Peyer's patch (tissue), 4 donors: ENCODE results near the gene TANGO2. TPM values are rescaled to one million over a fixed set of nuclear protein-coding genes. Genes with fewer than 3 reads are reported as not detected.
A peak's percentile ranks its signal among the peaks of the same experiment; 100 is the strongest.

Experiments used
- DNase-seq, 3 donors: peaks; one replicate each; pipeline ENCODE4 v3.0.0-alpha.2; 2017 to 2019
- H3K27ac ChIP-seq, 4 donors: fragments of 200-600 bp; sonication (generic); one replicate each; pipeline ENCODE4 v1.5.1; 2016 to 2019
- H3K27me3 ChIP-seq, 2 donors: fragments of 200-600 bp; sonication (generic); one replicate each; pipeline ENCODE4 v1.5.1; 2019
- H3K36me3 ChIP-seq, 3 donors: fragments of 200-600 bp; sonication (generic); one replicate each; pipeline ENCODE4 v1.5.1; 2016 to 2019
- H3K4me1 ChIP-seq, 4 donors: fragments of 200-600 bp; sonication (generic); one replicate each; pipeline ENCODE4 v1.5.1; 2016 to 2019
- H3K4me3 ChIP-seq, 4 donors: fragments of 200-600 bp; sonication (generic); 1 replicate in 3 of 4; 2 replicates in 1 of 4; pipeline ENCODE4 v1.5.1; 2016 to 2019; ENCODE audit warnings: mild to moderate bottlenecking in 1 of 4
- H3K9me3 ChIP-seq, 4 donors: fragments of 200-600 bp; sonication (generic); one replicate each; pipeline ENCODE4 v1.5.1; 2016 to 2019; ENCODE audit warnings: mild to moderate bottlenecking in 1 of 4
- CTCF ChIP-seq, 6 experiments: fragments of 450-650 bp in 4 of 6; fragments of 200-600 bp in 2 of 6; sonication (generic) in 1 of 6; IDR thresholded peaks; one replicate each; pipeline ENCODE4 v1.5.1; 2017 to 2019; ENCODE audit warnings: antibody characterized with exemption in 6 of 6, mild to moderate bottlenecking in 3 of 6, moderate library complexity in 1 of 6
- POLR2A ChIP-seq, 2 donors: fragments of 450-650 bp; IDR thresholded peaks; one replicate each; pipeline ENCODE4 v1.5.1; 2017; ENCODE audit warnings: antibody characterized with exemption in 2 of 2, mild to moderate bottlenecking in 2 of 2, moderate library complexity in 2 of 2
- total RNA-seq, 4 donors: library from RNA; depleted of rRNA; stranded (reverse); fragments of >200 nt; gene quantifications; one replicate each; pipeline ENCODE4 v1.1.0, GENCODE V29; 2016

TANGO2 gene
- total RNA-seq, 4 donors from 2014 or later: 27.2 to 45.4 (median 41.0) TPM

- TF ChIP-seq POLR2A (IDR thresholded peaks at IDR 0.05) (no peak), CTCF (IDR thresholded peaks at IDR 0.05) (no peak)
- H3K36me3 ChIP-seq: peaks cover 0 to 51% (median 0%) of the 10 kb centered on the region in 3 donors
- H3K27ac ChIP-seq: no peak overlapping the region
- H3K9me3 ChIP-seq: no peaks in the 10 kb centered on the region
- no peaks in the 10 kb centered on the region for H3K27me3 ChIP-seq
- H3K4me1 ChIP-seq: peaks cover 0 to 40% (median 7%) of the 10 kb centered on the region in 4 donors
- DNase-seq: peak in 1 of 3 donors; percentile 32
- H3K4me3 ChIP-seq: no peak overlapping the region
Measured at GRCh38 chr22:20085651-20086050, 64.7 kb downstream of the TANGO2 start.

DNA sequence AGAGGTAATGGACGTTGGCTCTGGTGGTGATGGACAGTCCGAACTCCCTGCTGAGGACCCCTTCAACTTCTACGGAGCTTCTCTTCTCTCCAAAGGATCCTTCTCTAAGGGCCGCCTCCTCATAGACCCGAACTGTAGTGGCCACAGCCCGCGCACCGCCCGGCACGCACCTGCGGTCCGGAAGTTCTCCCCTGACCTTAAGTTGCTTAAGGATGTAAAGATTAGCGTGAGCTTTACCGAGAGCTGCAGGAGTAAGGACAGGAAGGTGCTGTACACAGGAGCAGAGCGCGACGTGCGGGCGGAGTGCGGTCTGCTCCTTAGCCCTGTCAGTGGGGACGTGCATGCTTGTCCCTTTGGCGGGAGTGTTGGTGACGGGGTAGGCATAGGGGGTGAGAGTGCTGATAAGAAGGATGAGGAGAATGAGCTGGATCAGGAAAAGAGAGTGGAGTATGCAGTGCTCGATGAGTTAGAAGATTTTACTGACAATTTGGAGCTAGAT lies 65.2 kb downstream of the TANGO2 start:
- no peak for TF ChIP-seq POLR2A (IDR thresholded peaks at IDR 0.05)
- TF ChIP-seq CTCF (IDR thresholded peaks at IDR 0.05): no peak
- Histone ChIP-seq H3K9me3 (no peaks in the 10 kb centered on the region), H3K27me3 (no peaks in the 10 kb centered on the region), H3K27ac (no peak overlapping the region), H3K4me1 (peaks cover 0 to 35% (median 3%) of the 10 kb centered on the region in 4 donors), H3K36me3 (peaks cover 0 to 56% (median 0%) of the 10 kb centered on the region in 3 donors), H3K4me3 (no peak overlapping the region)
- DNase-seq: peak in 1 of 3 donors; percentile 30

DNA sequence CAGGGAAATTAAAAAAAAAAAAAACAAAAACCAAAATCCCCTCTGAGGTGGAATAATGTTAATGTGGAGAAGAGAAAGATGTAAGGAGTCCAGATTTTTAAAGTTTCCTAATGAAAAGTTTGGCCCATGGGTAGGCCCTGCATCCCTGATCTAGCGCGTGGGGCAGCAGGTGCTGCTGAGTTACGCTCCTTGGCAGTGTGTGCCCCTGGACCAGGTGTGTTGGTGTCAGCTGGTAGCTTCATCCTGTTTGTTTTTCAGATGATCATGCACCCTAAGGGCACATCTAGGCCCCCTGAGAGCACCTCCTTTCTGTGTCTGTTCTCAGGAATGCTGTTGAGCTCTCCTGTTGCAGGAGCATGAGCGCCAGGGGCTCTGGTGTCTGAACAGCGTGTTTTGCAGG lies 65.9 kb downstream of the TANGO2 start:
- no peak for DNase-seq
- peaks cover 0 to 29% (median 0%) of the 10 kb centered on the region in 4 donors for H3K4me1 ChIP-seq
- H3K9me3 ChIP-seq: no peaks in the 10 kb centered on the region
- H3K4me3 ChIP-seq: no peak overlapping the region
- H3K27me3 ChIP-seq: no peaks in the 10 kb centered on the region
- H3K27ac ChIP-seq: no peak overlapping the region
- no peak for TF ChIP-seq CTCF (IDR thresholded peaks at IDR 0.05)
- TF ChIP-seq POLR2A (IDR thresholded peaks at IDR 0.05): no peak
- peaks cover 0 to 62% (median 0%) of the 10 kb centered on the region in 3 donors for H3K36me3 ChIP-seq

GRCh38 chr22:20087319-20088262 lies 66.7 kb downstream of the TANGO2 start:
- Histone ChIP-seq H3K27me3 (no peaks in the 10 kb centered on the region), H3K4me3 (no peak overlapping the region)
- DNase-seq: no peak

GRCh38 chr22:20088263-20088648 lies 67.3 kb downstream of the TANGO2 start:
- Histone ChIP-seq H3K9me3 (no peaks in the 10 kb centered on the region), H3K4me3 (no peak overlapping the region), H3K27ac (no peak overlapping the region), H3K36me3 (peaks cover 0 to 77% (median 0%) of the 10 kb centered on the region in 3 donors), H3K27me3 (no peaks in the 10 kb centered on the region), H3K4me1 (peaks cover 0 to 14% (median 0%) of the 10 kb centered on the region in 4 donors)
- no peak for DNase-seq
- no peak for TF ChIP-seq POLR2A (IDR thresholded peaks at IDR 0.05)
- no peak for TF ChIP-seq CTCF (IDR thresholded peaks at IDR 0.05)

More at GRCh38 chr22:20087319-20088262, 66.7 kb downstream of the TANGO2 start:
- Histone ChIP-seq H3K9me3 (no peaks in the 10 kb centered on the region), H3K36me3 (peaks cover 0 to 70% (median 0%) of the 10 kb centered on the region in 3 donors), H3K27ac (no peak overlapping the region), H3K4me1 (peaks cover 0 to 21% (median 0%) of the 10 kb centered on the region in 4 donors)
- TF ChIP-seq CTCF (IDR thresholded peaks at IDR 0.05): no peak
- no peak for TF ChIP-seq POLR2A (IDR thresholded peaks at IDR 0.05)
